Urinary bladder (tissue), 4 donors: ENCODE data around the gene ERG. TPM values are rescaled to one million over a fixed set of nuclear protein-coding genes. Genes with fewer than 3 reads are reported as not detected.

ENCODE experiments used
- DNase-seq: peaks from one replicate; pipeline ENCODE4 v3.0.0-alpha.2; 2015; ENCODE audit errors: extremely low spot score
- H3K27ac ChIP-seq: one replicate; pipeline ENCODE4 v1.5.1; 2013; ENCODE audit warnings: low read depth, mild to moderate bottlenecking, moderate library complexity
- H3K36me3 ChIP-seq: one replicate; pipeline ENCODE4 v1.6.1; 2013; ENCODE audit warnings: mild to moderate bottlenecking, moderate library complexity; ENCODE audit not compliant: insufficient read depth
- H3K4me1 ChIP-seq: one replicate; pipeline ENCODE4 v1.6.1; 2013; ENCODE audit warnings: mild to moderate bottlenecking, moderate library complexity; ENCODE audit not compliant: insufficient read depth
- H3K4me3 ChIP-seq: one replicate; pipeline ENCODE4 v1.5.1; 2013; ENCODE audit warnings: low read depth, low read length
- WGBS: extraction: QIAGEN DNeasy Blood & Tissue Kit; methylation state at CpG from one replicate; pipeline ENCODE4 v1.1.7; 2013; 5-methylcytosine and 5-hydroxymethylcytosine counted together
- polyA plus RNA-seq: library from polyadenylated mRNA; stranded (reverse); fragments of 200-250 nt; gene quantifications from one replicate; pipeline ENCODE4 v1.2.3, GENCODE V29; 2013
- total RNA-seq: library from RNA; depleted of rRNA; stranded (reverse); fragments of >200 nt; gene quantifications from one replicate; pipeline ENCODE4 v1.2.3, GENCODE V29; 2014
- donor health status: healthy with polysubstance abuse.
- donor health status: healthy.

The ERG gene
- total and polyA plus RNA-seq, 2 donors, result 13.5 to 17.1 TPM

- WGBS, result 90% methylated on average over 34 of the region's 34 CpGs
- H3K4me1 ChIP-seq, result no peaks in the 10 kb centered on the region
- H3K36me3 ChIP-seq, result no peaks in the 10 kb centered on the region
- H3K27ac ChIP-seq, result no peak overlapping the region
- no peak overlapping the region for H3K4me3 ChIP-seq
- no peak for DNase-seq
Observed at GRCh38 chr21:38383411-38384237, 114.7 kb downstream of the ERG start.

- no peak overlapping the region for H3K27ac ChIP-seq
- no peak for DNase-seq
- no peak overlapping the region for H3K4me3 ChIP-seq
- no peaks in the 10 kb centered on the region for H3K36me3 ChIP-seq
- no peaks in the 10 kb centered on the region for H3K4me1 ChIP-seq
- 43% methylated on average over 5 of the region's 5 CpGs for WGBS
Observed at GRCh38 chr21:38380481-38381137, 117.7 kb downstream of the ERG start.

GRCh38 chr21:38379147-38379546 is 119.1 kb downstream of the ERG start:
- DNase-seq, result no peak
- 66% methylated on average over 3 of the region's 3 CpGs for WGBS
- H3K36me3 ChIP-seq, result no peaks in the 10 kb centered on the region
- H3K27ac ChIP-seq, result no peak overlapping the region
- no peaks in the 10 kb centered on the region for H3K4me1 ChIP-seq
- no peak overlapping the region for H3K4me3 ChIP-seq

GRCh38 chr21:38377165-38378088 is 120.8 kb downstream of the ERG start:
- no peak overlapping the region for H3K27ac ChIP-seq
- H3K36me3 ChIP-seq, result no peaks in the 10 kb centered on the region
- no peak overlapping the region for H3K4me3 ChIP-seq
- no peak for DNase-seq
- 72% methylated on average over 5 of the region's 5 CpGs for WGBS
- H3K4me1 ChIP-seq, result no peaks in the 10 kb centered on the region

GRCh38 chr21:38376693-38377092 is 121.6 kb downstream of the ERG start:
- Histone ChIP-seq H3K36me3 (no peaks in the 10 kb centered on the region), H3K4me3 (no peak overlapping the region), H3K27ac (no peak overlapping the region), H3K4me1 (no peaks in the 10 kb centered on the region)
- WGBS, result 80% methylated on average over 12 of the region's 12 CpGs
- no peak for DNase-seq

- 82% methylated on average over 11 of the region's 11 CpGs for WGBS
- H3K36me3 ChIP-seq, result no peaks in the 10 kb centered on the region
- DNase-seq, result no peak
- H3K4me3 ChIP-seq, result no peak overlapping the region
- H3K27ac ChIP-seq, result no peak overlapping the region
- no peaks in the 10 kb centered on the region for H3K4me1 ChIP-seq
Observed at GRCh38 chr21:38376235-38376634, 122.0 kb downstream of the ERG start.

- no peak for DNase-seq
- 83% methylated on average over 4 of the region's 4 CpGs for WGBS
- H3K4me3 ChIP-seq, result no peak overlapping the region
- H3K27ac ChIP-seq, result no peak overlapping the region
- H3K36me3 ChIP-seq, result no peaks in the 10 kb centered on the region
- H3K4me1 ChIP-seq, result no peaks in the 10 kb centered on the region
Observed at GRCh38 chr21:38367646-38368045, 130.6 kb downstream of the ERG start.

- 82% methylated on average over 2 of the region's 2 CpGs for WGBS
- H3K4me3 ChIP-seq, result no peak overlapping the region
- no peak overlapping the region for H3K27ac ChIP-seq
- no peaks in the 10 kb centered on the region for H3K4me1 ChIP-seq
- H3K36me3 ChIP-seq, result no peaks in the 10 kb centered on the region
- DNase-seq, result no peak
Observed at GRCh38 chr21:38365521-38365920, 132.8 kb downstream of the ERG start.

GRCh38 chr21:38363693-38364092 is 134.6 kb downstream of the ERG start:
- H3K4me1 ChIP-seq, result no peaks in the 10 kb centered on the region
- 67% methylated on average over 1 of the region's 1 CpG for WGBS
- DNase-seq, result no peak
- no peak overlapping the region for H3K27ac ChIP-seq
- H3K36me3 ChIP-seq, result no peaks in the 10 kb centered on the region
- no peak overlapping the region for H3K4me3 ChIP-seq

GRCh38 chr21:38361324-38361723 is 137.0 kb downstream of the ERG start:
- Histone ChIP-seq H3K4me3 (no peak overlapping the region), H3K4me1 (no peaks in the 10 kb centered on the region), H3K36me3 (no peaks in the 10 kb centered on the region), H3K27ac (no peak overlapping the region)
- WGBS, result 50% methylated on average over 1 of the region's 1 CpG
- no peak for DNase-seq

- 87% methylated on average over 7 of the region's 7 CpGs for WGBS
- no peak overlapping the region for H3K4me3 ChIP-seq
- no peaks in the 10 kb centered on the region for H3K36me3 ChIP-seq
- H3K4me1 ChIP-seq, result no peaks in the 10 kb centered on the region
- no peak overlapping the region for H3K27ac ChIP-seq
- no peak for DNase-seq
Observed at GRCh38 chr21:38359835-38360234, 138.4 kb downstream of the ERG start.

- no peak for DNase-seq
- WGBS, result 91% methylated on average over 5 of the region's 5 CpGs
- H3K36me3 ChIP-seq, result no peaks in the 10 kb centered on the region
- H3K4me1 ChIP-seq, result no peaks in the 10 kb centered on the region
- no peak overlapping the region for H3K4me3 ChIP-seq
- no peak overlapping the region for H3K27ac ChIP-seq
Observed at GRCh38 chr21:38359090-38359489, 139.2 kb downstream of the ERG start.

GRCh38 chr21:38358666-38359065 is 139.6 kb downstream of the ERG start:
- Histone ChIP-seq H3K4me3 (no peak overlapping the region), H3K4me1 (no peaks in the 10 kb centered on the region), H3K27ac (no peak overlapping the region), H3K36me3 (no peaks in the 10 kb centered on the region)
- WGBS, result 86% methylated on average over 3 of the region's 3 CpGs
- no peak for DNase-seq
